H1 (cell line): ENCODE data around the gene UNC93A. TPM values are rescaled to one million over a fixed set of nuclear protein-coding genes. Genes with fewer than 3 reads are reported as not detected.

Experiments
- CBX5 ChIP-seq: fragments of 300-800, 300-1000 bp; sonication (generic); IDR thresholded peaks from 2 replicates; pipeline ENCODE4 v1.7.1; 2016; ENCODE audit warnings: antibody characterized with exemption, low read length, low read depth
- CHD7 ChIP-seq: fragments of 300-600 bp; sonication (generic); IDR thresholded peaks from 2 replicates; pipeline ENCODE4 v1.7.1; 2012; ENCODE audit warnings: low read length, moderate library complexity, mild to moderate bottlenecking, inconsistent platforms; ENCODE audit not compliant: insufficient replicate concordance
- HDAC2 ChIP-seq, 2 experiments: fragments of 300-600 bp in 1 of 2; sonication (generic) in 1 of 2; IDR thresholded peaks; 2 replicates each; pipeline ENCODE4 v1.6.1; 2011 to 2012; ENCODE audit warnings: low read depth in 2 of 2, low read length in 2 of 2, mild to moderate bottlenecking in 2 of 2, moderate library complexity in 2 of 2, borderline replicate concordance in 1 of 2, inconsistent platforms in 1 of 2
- JUND ChIP-seq: IDR thresholded peaks from 2 replicates; pipeline ENCODE4 v1.6.1; 2011; ENCODE audit warnings: mild to moderate bottlenecking, improper control_type of control experiment, low read length
- SAP30 ChIP-seq: fragments of 300-600 bp; sonication (generic); IDR thresholded peaks from 2 replicates; pipeline ENCODE4 v1.7.1; 2012; ENCODE audit warnings: low read length, moderate library complexity, mild to moderate bottlenecking, inconsistent platforms; ENCODE audit not compliant: insufficient read depth, insufficient replicate concordance
- SP1 ChIP-seq: IDR thresholded peaks from 2 replicates; pipeline ENCODE4 v1.6.1; 2011; ENCODE audit warnings: low read depth, low read length
- polyA plus RNA-seq, 7 experiments: library from polyadenylated mRNA; depleted of rRNA in 3 of 7; stranded (reverse) in 5 of 7; unstranded in 2 of 7; fragments of >200 nt in 5 of 7; fragments of 200-250 nt in 2 of 7; gene quantifications; 1 replicate in 5 of 7; 2 replicates in 1 of 7; 4 replicates in 1 of 7; pipeline versions ENCODE4 v1.2.1 to v1.2.3, GENCODE V29; 2011 to 2013; ENCODE audit warnings: missing spikeins in 2 of 7, mixed read lengths in 2 of 7
- total RNA-seq: library from RNA; stranded (reverse); fragmentation: NEBNext Ultra II Directional; extraction: Animal tissue kit (Norgen Biotek cat#: 25700); gene quantifications from 2 replicates; pipeline ENCODE4 v1.2.1, GENCODE V29; 2021

UNC93A gene
- total and polyA plus RNA-seq, 2 of the 8 experiments (the other 6 are each of a cell fraction or from before 2014, with no cell fraction given) = 0.39 TPM; not detected in 1

GRCh38 chr6:167336844-167337630, 45.9 kb downstream of the UNC93A start (continued):
- TF ChIP-seq CHD7 (no peak), SP1 (no peak), HDAC2 (IDR thresholded peaks at IDR 0.05; ENCODE audit: borderline replicate concordance in 1 of 2, low read depth in 2 of 2, low read length in 2 of 2) (no peak), CBX5 (no peak), JUND (no peak), SAP30 (no peak)
